Endothelial cell of umbilical vein (primary cell): ENCODE measurements around the gene INO80D.

Experiments used
- POLR2A ChIP-seq: IDR thresholded peaks from 2 replicates; pipeline ENCODE4 v1.6.1; 2012; ENCODE audit warnings: low read depth, mild to moderate bottlenecking, control low read depth, low read length
- POLR2AphosphoS5 ChIP-seq: IDR thresholded peaks from 2 replicates; pipeline ENCODE4 v1.6.1; 2012; ENCODE audit warnings: low read depth, mild to moderate bottlenecking, control low read depth, low read length, moderate library complexity; ENCODE audit not compliant: insufficient read depth
- TF ChIP-seq, protein P1 (sequence below), 2 donors: IDR thresholded peaks; 1 replicate in 1 of 2; 2 replicates in 1 of 2; pipeline ENCODE4 v1.5.1; 2011; ENCODE audit warnings: low read length in 2 of 2, mild to moderate bottlenecking in 2 of 2, moderate library complexity in 2 of 2, control low read depth in 1 of 2, inconsistent platforms in 1 of 2, low read depth in 1 of 2; ENCODE audit not compliant: insufficient read depth in 1 of 2; ENCODE audit errors: extremely low read depth in 1 of 2

DNA sequence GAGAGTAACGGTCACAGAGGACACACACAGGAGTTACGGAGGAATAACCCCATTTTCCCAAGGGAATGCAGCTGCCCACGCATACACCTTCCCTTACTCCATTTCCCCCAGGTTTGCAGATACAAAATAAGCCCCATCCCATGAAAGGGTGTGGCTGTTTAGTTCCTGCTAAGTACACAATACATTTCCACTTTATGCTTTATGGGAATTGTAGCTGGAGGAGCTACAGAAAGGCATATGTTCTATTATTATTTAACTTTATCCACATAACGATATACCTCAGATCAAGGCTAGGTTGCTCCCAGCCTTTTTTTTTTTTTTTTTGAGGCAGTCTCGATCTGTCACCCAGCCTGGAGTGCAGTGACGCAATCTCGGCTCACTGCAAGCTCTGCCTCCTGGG, 22.7 kb upstream of the INO80D start:
- TF ChIP-seq, protein P1, sequence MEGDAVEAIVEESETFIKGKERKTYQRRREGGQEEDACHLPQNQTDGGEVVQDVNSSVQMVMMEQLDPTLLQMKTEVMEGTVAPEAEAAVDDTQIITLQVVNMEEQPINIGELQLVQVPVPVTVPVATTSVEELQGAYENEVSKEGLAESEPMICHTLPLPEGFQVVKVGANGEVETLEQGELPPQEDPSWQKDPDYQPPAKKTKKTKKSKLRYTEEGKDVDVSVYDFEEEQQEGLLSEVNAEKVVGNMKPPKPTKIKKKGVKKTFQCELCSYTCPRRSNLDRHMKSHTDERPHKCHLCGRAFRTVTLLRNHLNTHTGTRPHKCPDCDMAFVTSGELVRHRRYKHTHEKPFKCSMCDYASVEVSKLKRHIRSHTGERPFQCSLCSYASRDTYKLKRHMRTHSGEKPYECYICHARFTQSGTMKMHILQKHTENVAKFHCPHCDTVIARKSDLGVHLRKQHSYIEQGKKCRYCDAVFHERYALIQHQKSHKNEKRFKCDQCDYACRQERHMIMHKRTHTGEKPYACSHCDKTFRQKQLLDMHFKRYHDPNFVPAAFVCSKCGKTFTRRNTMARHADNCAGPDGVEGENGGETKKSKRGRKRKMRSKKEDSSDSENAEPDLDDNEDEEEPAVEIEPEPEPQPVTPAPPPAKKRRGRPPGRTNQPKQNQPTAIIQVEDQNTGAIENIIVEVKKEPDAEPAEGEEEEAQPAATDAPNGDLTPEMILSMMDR (IDR thresholded peaks at IDR 0.05; ENCODE audit: extremely low read depth in 1 of 2, insufficient read depth in 1 of 2, low read depth in 1 of 2, low read length in 2 of 2), result no peak
- TF ChIP-seq POLR2AphosphoS5, result no peak
- TF ChIP-seq POLR2A, result no peak
